Activated T-cell treated with anti-CD3 and anti-CD28 coated beads for 4 hours (primary cell): ENCODE results near the gene SLC22A15.

ENCODE experiments used
- DNase-seq: peaks from one replicate; pipeline ENCODE4 v3.0.0-alpha.2; 2020

Gene SLC22A15

DNA sequence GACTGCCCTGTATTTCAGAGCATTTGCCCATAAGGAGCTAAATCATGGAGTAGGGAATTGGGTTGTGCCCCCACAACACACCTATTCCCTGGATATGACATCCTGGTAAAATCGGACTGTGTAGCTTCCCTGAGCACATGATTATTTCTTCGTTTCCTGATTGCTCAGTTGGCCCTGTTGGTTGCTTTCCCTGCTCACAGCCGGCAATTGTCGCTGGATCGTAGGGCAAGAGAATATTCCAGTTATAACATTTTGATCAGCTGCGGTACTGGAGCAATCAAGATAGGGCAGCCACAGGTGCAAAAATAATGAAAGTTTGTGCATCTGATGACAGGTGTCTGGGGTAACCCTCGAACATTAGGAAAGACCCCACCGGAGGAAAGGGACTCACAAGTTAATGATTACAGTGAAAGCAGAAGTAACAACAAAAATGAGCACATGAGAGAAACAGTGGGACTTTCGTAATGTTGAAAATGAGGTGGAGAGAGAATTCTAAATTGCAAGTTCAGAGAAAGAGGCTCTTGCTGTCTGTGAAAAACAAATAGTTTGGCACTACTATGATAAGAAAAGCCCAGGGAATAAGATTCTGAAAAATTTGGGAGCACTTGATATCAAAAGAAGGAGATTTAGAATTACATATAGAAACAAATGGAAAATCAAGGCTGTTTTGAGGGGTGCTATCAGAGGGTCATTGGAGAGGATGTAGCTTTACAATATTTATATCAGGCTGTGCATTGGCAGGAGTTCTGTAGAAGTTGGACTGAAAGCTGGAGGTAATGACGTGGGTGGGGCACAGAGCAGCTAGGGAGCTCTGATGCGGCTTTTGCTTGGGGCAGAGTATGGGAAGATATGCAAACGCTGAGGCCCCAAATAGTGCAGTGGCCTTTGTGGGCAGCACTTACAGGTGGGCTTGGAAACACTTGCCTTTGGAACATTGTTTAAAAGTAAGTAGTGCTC is 134.5 kb downstream of the SLC22A15 start, which contains the start of gene MAB21L3:
Gene MAB21L3 (plus strand): TSS at position 833 of the 957 bp plus-strand sequence. CDS start 1,217 bp downstream, outside the sequence.
- DNase-seq, result no peak

DNA sequence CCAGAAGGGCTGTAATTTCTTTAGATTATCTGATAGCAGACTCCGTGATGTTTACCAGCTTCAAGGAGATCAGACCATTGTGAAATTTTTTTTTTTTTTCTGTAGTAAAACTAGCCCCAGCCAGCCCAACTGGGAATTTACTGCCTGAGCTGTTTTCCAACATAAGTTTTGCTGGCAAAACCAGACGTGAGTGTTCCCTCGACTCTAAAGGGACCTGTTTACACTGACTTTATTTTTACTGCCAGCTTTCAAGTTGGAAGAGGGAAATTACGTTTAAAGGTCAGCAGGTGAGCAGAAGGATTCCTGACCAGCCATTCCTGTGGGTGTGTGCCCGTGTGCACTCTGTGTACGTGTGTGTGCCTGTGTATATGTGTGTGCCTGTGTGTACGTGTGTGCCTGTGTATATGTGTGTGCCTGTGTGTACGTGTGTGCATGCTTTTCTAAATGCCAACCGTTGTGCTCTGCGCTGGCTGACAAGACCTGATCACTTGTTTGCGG is 135.3 kb downstream of the SLC22A15 start:
- DNase-seq, result no peak

DNA sequence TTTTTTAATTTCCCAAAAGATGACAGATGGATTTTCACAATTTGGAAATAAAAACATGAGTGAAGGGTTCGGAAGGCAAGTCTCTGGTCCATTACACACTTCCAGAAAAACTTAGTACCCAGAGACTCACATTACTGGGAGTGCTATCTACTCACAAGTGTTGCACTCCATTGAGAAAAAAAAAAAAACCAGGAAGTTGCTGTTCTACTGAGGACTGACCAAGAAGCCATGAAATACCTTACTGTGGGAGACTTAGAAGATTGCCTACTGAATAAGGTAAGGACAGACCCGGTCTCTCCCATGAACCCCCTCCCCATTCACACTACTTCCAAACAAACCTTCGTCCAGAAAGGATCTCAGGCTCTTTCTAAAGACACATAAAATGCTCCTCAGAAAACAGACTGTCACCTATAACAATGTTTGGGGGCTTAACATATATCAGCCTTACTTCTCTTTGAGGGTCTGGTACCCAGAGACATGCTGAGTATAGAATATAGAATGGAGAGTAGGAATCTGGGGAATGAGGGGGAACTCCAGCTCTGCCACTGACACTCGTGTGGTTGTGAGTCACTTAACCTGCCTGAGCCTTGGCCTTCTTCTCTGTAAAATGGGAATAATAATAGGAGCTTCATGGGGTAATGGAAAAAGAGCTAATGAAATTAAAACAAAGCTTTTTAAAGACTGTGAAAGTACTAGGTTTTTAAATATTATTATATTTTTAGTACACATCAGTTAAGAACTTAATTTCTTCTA is 136.3 kb downstream of the SLC22A15 start:
- no peak for DNase-seq

DNA sequence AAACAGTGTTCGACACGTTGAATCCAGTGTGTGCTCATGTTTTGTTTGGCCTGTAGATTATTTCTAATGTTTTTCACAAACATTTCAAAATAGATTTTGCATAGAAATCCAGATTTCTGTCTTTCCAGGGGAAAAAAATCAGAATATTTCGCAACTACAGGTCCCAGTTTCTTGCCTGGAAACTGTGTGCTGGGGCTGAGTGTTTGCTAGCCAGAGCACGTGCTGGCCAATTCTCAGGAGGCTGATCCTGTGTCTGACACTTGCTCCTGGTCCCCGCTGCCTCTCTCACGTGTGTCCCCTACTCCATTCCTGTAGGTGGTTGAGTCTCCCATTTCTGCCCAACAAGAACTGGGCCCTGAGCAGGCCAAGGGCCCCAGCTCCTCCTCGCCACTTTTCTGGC is 137.3 kb downstream of the SLC22A15 start:
- no peak for DNase-seq

DNA sequence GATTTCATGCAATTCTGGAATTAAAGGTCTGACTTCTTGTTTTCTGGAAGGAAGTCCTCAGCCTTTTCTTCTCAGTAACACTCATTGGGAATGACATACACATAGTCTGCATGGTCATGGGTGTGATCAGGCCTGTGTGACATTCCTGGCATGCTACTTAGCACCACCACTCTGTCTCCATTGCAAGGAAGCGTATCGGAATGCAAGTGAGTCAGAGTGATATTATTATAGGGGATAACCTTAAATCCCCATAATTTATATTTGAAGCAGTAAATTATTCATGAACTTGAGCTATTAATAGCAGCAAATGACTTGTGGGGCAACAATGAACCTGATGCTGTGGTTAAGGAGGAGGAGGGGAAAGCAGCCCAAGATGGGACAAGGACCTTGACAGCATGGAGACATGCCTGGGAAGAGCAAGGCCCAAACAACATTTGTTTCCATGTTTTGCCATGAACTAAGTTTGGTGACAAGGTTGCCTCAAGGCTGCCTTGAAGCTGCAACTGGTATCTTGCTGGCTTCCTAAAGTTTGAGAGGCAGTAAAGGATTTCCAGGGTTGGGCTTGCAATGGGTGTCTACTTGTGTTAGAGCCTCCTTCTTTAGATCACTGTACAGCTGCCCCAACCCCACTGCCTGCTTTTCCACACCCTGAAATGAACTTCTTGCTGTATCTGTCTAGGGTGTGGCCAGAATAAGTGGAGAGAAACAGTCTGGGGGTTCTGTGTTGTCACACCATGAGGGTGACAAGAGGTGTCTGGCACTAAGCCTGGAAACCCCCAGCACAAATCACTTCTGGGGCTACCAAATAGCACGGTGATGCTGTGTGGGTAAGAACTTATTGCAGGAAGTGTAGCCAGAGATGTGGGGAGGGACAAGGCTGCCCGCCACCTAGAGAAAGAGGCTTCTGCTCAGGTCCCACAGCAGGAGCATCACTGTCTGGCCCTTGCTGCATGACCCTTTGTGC is 139.4 kb downstream of the SLC22A15 start:
- DNase-seq, result no peak

DNA sequence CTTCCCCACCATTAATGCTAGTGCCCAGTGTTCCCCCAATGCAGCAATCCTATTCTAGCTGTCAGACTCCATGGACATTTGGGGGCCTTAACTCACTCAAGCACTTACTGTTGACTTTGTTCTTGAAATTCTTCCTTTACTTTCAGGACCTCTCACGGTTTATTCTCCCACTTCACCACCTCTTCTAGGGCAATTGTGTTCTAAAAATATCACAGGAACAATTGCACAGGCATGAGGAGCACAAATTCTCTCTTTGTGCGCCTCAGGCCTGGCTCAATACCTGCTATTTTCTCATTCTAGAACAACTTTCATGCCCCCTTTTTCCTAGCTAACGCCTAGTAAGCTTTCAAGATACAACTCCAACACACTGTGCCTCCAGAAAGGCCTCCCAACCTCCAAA is 142.2 kb downstream of the SLC22A15 start:
- no peak for DNase-seq
